ENCODE measurements around the gene ADGRG2. TPM values are rescaled to one million over a fixed set of nuclear protein-coding genes. Genes with fewer than 3 reads are reported as not detected.
A peak's percentile ranks its signal among the peaks of the same experiment; 100 is the strongest.

Gene ADGRG2
- total and polyA plus RNA-seq, 7 donors, result 0.06 to 0.48 (median 0.21) TPM; not detected in 1

GRCh38 chrX:19130628-19131027, 8.4 kb upstream of the ADGRG2 start:
- H3K27ac ChIP-seq, result no peak overlapping the region
- peaks cover 0 to 8% (median 0%) of the 10 kb centered on the region in 3 donors for H3K27me3 ChIP-seq (ENCODE audit: insufficient read depth in 3 of 3, low read length in 2 of 3)
- TF ChIP-seq CTCF (IDR thresholded peaks at IDR 0.05), result no peak
- DNase-seq (no peak), ATAC-seq (no peak)
- 92 to 96% (median 93%) methylated on average over 4 of the region's 4 CpGs for WGBS, 3 donors
- H3K9me3 ChIP-seq, result no peaks in the 10 kb centered on the region
- no peak overlapping the region for H3K4me3 ChIP-seq
- H3K36me3 ChIP-seq (ENCODE audit: insufficient read depth in 1 of 2, low read depth in 1 of 2), result no peaks in the 10 kb centered on the region
- H3K4me1 ChIP-seq, result no peaks in the 10 kb centered on the region
- intact Hi-C loops (cut with DNase I), result no loop called here

GRCh38 chrX:19129694-19130093, 7.4 kb upstream of the ADGRG2 start:
- Histone ChIP-seq H3K36me3 (ENCODE audit: insufficient read depth in 1 of 2, low read depth in 1 of 2) (no peaks in the 10 kb centered on the region), H3K9me3 (no peaks in the 10 kb centered on the region), H3K27ac (no peak overlapping the region), H3K4me1 (no peaks in the 10 kb centered on the region), H3K27me3 (ENCODE audit: insufficient read depth in 3 of 3, low read length in 2 of 3) (peaks cover 0 to 10% (median 0%) of the 10 kb centered on the region in 3 donors), H3K4me3 (no peak overlapping the region)
- WGBS, 3 donors, result 93 to 96% (median 96%) methylated on average over 3 of the region's 3 CpGs
- no peak for TF ChIP-seq CTCF (IDR thresholded peaks at IDR 0.05)
- no peak for DNase-seq
- no peak for ATAC-seq
- intact Hi-C loops (cut with DNase I), result no loop called here

- Histone ChIP-seq H3K36me3 (ENCODE audit: insufficient read depth in 1 of 2, low read depth in 1 of 2) (no peaks in the 10 kb centered on the region), H3K9me3 (no peaks in the 10 kb centered on the region), H3K4me1 (no peaks in the 10 kb centered on the region), H3K27me3 (ENCODE audit: insufficient read depth in 3 of 3, low read length in 2 of 3) (peaks cover 0 to 29% (median 0%) of the 10 kb centered on the region in 3 donors), H3K4me3 (no peak overlapping the region), H3K27ac (no peak overlapping the region)
- 9 to 17% (median 9%) methylated on average over 5 of the region's 5 CpGs for WGBS, 3 donors
- no peak for TF ChIP-seq CTCF (IDR thresholded peaks at IDR 0.05)
- no peak for ATAC-seq
- DNase-seq, result peak in 1 of 2 donors; percentile 22
- intact Hi-C loops (cut with DNase I), result no loop called here
These were observed 5.4 kb upstream of the ADGRG2 start for GRCh38 chrX:19127649-19128168.

GRCh38 chrX:19122641-19123009, 357 bp upstream of the ADGRG2 start:
- TF ChIP-seq CTCF (IDR thresholded peaks at IDR 0.05), result no peak
- Histone ChIP-seq H3K36me3 (ENCODE audit: insufficient read depth in 1 of 2, low read depth in 1 of 2) (no peaks in the 10 kb centered on the region), H3K4me1 (no peaks in the 10 kb centered on the region), H3K27me3 (ENCODE audit: insufficient read depth in 3 of 3, low read length in 2 of 3) (peaks cover 0 to 58% (median 0%) of the 10 kb centered on the region in 3 donors), H3K27ac (no peak overlapping the region), H3K9me3 (no peaks in the 10 kb centered on the region), H3K4me3 (no peak overlapping the region)
- DNase-seq, result no peak
- ATAC-seq, result no peak
- WGBS, 3 donors, result 1 to 14% (median 4%) methylated on average over 12 to 30 of the region's 35 CpGs
- intact Hi-C loops (cut with DNase I), result no loop called here

- H3K36me3 ChIP-seq (ENCODE audit: insufficient read depth in 1 of 2, low read depth in 1 of 2), result no peaks in the 10 kb centered on the region
- no peaks in the 10 kb centered on the region for H3K9me3 ChIP-seq
- intact Hi-C loops (cut with DNase I), result no loop called here
- 3 to 21% (median 5%) methylated on average over 16 to 18 of the region's 18 CpGs for WGBS, 3 donors
- TF ChIP-seq CTCF (IDR thresholded peaks at IDR 0.05), result no peak
- DNase-seq (no peak), ATAC-seq (no peak)
- no peaks in the 10 kb centered on the region for H3K4me1 ChIP-seq
- H3K4me3 ChIP-seq, result peak overlapping the region; percentile 59
- peaks cover 0 to 67% (median 0%) of the 10 kb centered on the region in 3 donors for H3K27me3 ChIP-seq (ENCODE audit: insufficient read depth in 3 of 3, low read length in 2 of 3)
- H3K27ac ChIP-seq, result no peak overlapping the region
These were observed 802 bp downstream of the ADGRG2 start for GRCh38 chrX:19121466-19121865.

All from psoas muscle (tissue), 8 donors.